GM23338 (cell line): ENCODE results near the gene POPDC2. TPM values are rescaled to one million over a fixed set of nuclear protein-coding genes. Genes with fewer than 3 reads are reported as not detected.
A peak's percentile ranks its signal among the peaks of the same experiment; 100 is the strongest.

Source experiments
- ATAC-seq: fragments of 200-7000 bp; cut with Tn5 transposase; 3 replicates; pipeline ENCODE4 v1.9.1; 2020
- DNase-seq: peaks from one replicate; pipeline ENCODE4 v3.0.0-alpha.2; 2015; ENCODE audit warnings: low spot score
- H2AFZ ChIP-seq: fragments of 200-600 bp; sonication (generic); 2 replicates; pipeline ENCODE4 v1.8.0; 2016; ENCODE audit warnings: antibody characterized with exemption, mild to moderate bottlenecking, moderate library complexity
- H3F3A ChIP-seq: fragments of 200-600 bp; sonication (generic); replicated peaks from 2 replicates; pipeline ENCODE4 v1.8.0; 2017; ENCODE audit warnings: antibody characterized with exemption, mixed run types, low read depth
- H3K27ac ChIP-seq: fragments of 200-600 bp; sonication (generic); 2 replicates; pipeline ENCODE4 v1.6.1; 2016; ENCODE audit warnings: low read depth
- H3K27me3 ChIP-seq: fragments of 200-600 bp; sonication (generic); 2 replicates; pipeline ENCODE4 v1.8.0; 2016; ENCODE audit warnings: mild to moderate bottlenecking, mixed run types, moderate library complexity; ENCODE audit not compliant: insufficient read depth
- H3K36me3 ChIP-seq: fragments of 200-600 bp; sonication (generic); 2 replicates; pipeline ENCODE4 v1.8.0; 2016; ENCODE audit warnings: mild to moderate bottlenecking; ENCODE audit not compliant: insufficient read depth
- H3K4me1 ChIP-seq: fragments of 200-600 bp; sonication (generic); 2 replicates; pipeline ENCODE4 v1.8.0; 2016; ENCODE audit warnings: mild to moderate bottlenecking, moderate library complexity; ENCODE audit not compliant: insufficient read depth
- H3K4me2 ChIP-seq: fragments of 200-600 bp; sonication (generic); 2 replicates; pipeline ENCODE4 v1.7.1; 2017; ENCODE audit warnings: mixed run types
- H3K4me3 ChIP-seq: fragments of 200-600 bp; sonication (generic); 2 replicates; pipeline ENCODE4 v1.6.1; 2016; ENCODE audit warnings: mixed run types
- H3K79me2 ChIP-seq: fragments of 200-600 bp; sonication (generic); replicated peaks from 2 replicates; pipeline ENCODE4 v1.8.0; 2017; ENCODE audit warnings: mild to moderate bottlenecking; ENCODE audit not compliant: insufficient read depth
- H3K9me2 ChIP-seq: fragments of 200-600 bp; sonication (generic); 2 replicates; pipeline ENCODE4 v1.8.0; 2017; ENCODE audit not compliant: insufficient read depth
- H4K20me1 ChIP-seq: fragments of 200-600 bp; sonication (generic); replicated peaks from 2 replicates; pipeline ENCODE4 v1.8.0; 2017; ENCODE audit warnings: mild to moderate bottlenecking; ENCODE audit not compliant: insufficient read depth
- H3K27ac Mint-ChIP-seq: 2 replicates; pipeline ENCODE4 v1.8.0; 2020; ENCODE audit warnings: inconsistent platforms, mild to moderate bottlenecking, moderate library complexity, mixed read lengths
- H3K27me3 Mint-ChIP-seq: 3 replicates; pipeline ENCODE4 v1.8.0; 2022; ENCODE audit warnings: low read depth, mild to moderate bottlenecking, moderate library complexity, mixed read lengths, inconsistent platforms; ENCODE audit not compliant: insufficient read depth, poor library complexity
- H3K36me3 Mint-ChIP-seq: 3 replicates; pipeline ENCODE4 v1.8.0; 2021; ENCODE audit warnings: low read depth, mild to moderate bottlenecking, inconsistent platforms, moderate library complexity, mixed read lengths
- H3K4me1 Mint-ChIP-seq: 3 replicates; pipeline ENCODE4 v1.8.0; 2020; ENCODE audit warnings: mild to moderate bottlenecking, inconsistent platforms, mixed read lengths
- H3K4me3 Mint-ChIP-seq: 3 replicates; pipeline ENCODE4 v1.8.0; 2021; ENCODE audit warnings: moderate library complexity, mild to moderate bottlenecking, inconsistent platforms, mixed read lengths
- H3K9me3 Mint-ChIP-seq: 3 replicates; pipeline ENCODE4 v1.8.0; 2020; ENCODE audit warnings: moderate library complexity, mild to moderate bottlenecking, inconsistent platforms, mixed read lengths
- CREB1 ChIP-seq: fragments of 250-450 bp; sonication (Bioruptor Pico); IDR thresholded peaks from 2 replicates; pipeline ENCODE4 v1.5.0; 2020; ENCODE audit warnings: low read depth, mild to moderate bottlenecking, moderate library complexity
- EZH2 ChIP-seq: fragments of 200-600 bp; sonication (generic); IDR thresholded peaks from one replicate; pipeline ENCODE4 v1.8.0; 2017; ENCODE audit warnings: antibody characterized with exemption, mild to moderate bottlenecking, low read depth; ENCODE audit not compliant: unreplicated experiment
- EZH2phosphoT487 ChIP-seq: fragments of 200-600 bp; sonication (generic); IDR thresholded peaks from one replicate; pipeline ENCODE4 v1.8.1; 2018; ENCODE audit warnings: antibody characterized with exemption; ENCODE audit not compliant: unreplicated experiment
- NANOG ChIP-seq: IDR thresholded peaks from 2 replicates; pipeline ENCODE4 v1.6.1; 2016; ENCODE audit warnings: antibody characterized with exemption, borderline replicate concordance
- POLR2AphosphoS5 ChIP-seq: IDR thresholded peaks from 2 replicates; pipeline ENCODE4 v1.6.1; 2016; ENCODE audit warnings: antibody characterized with exemption, low read depth
- polyA plus RNA-seq: library from polyadenylated mRNA; unstranded; fragments of >200 nt; fragmentation: Nextera tagmentation; extraction: Ambion mirVana; gene quantifications from 2 replicates; pipeline ENCODE4 v1.2.1, GENCODE V29; 2016
- total RNA-seq: library from RNA; depleted of rRNA; stranded (reverse); fragments of >200 nt; shearing (Covaris generic); gene quantifications from 2 replicates; pipeline ENCODE4 v1.2.3, GENCODE V29; 2014
- TF ChIP-seq, protein P1 (sequence below): fragments of 250-450 bp; sonication (Bioruptor Pico); IDR thresholded peaks from 2 replicates; pipeline ENCODE4 v1.5.0; 2020; ENCODE audit warnings: mild to moderate bottlenecking, moderate library complexity
- TF ChIP-seq, protein P2 (sequence below): IDR thresholded peaks from 2 replicates; pipeline ENCODE4 v1.6.1; 2016; ENCODE audit warnings: antibody characterized with exemption

Gene POPDC2
- total and polyA plus RNA-seq, 2 experiments from 2014 or later = 0.36 TPM; not detected in 1

DNA sequence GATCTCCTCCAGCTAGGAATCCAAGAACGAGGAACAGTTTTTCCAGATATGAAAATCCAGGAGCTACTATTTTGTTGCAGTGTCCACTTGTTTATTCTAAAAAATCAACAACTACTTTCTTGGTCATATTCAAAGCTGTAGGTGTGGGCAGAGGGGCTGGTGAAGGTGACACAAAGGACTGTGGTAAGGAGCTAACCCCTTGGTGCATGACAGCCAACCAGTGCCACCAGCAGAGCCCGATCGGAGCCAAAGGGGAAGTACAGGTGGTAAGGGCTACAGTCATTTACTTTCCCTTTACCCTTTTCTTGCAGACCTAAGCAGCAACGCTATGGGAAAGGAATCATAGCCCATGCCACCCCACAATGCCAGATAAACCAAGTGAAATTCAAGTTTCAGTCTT lies 32.0 kb downstream of the POPDC2 start (continued):
- TF ChIP-seq, protein P1, sequence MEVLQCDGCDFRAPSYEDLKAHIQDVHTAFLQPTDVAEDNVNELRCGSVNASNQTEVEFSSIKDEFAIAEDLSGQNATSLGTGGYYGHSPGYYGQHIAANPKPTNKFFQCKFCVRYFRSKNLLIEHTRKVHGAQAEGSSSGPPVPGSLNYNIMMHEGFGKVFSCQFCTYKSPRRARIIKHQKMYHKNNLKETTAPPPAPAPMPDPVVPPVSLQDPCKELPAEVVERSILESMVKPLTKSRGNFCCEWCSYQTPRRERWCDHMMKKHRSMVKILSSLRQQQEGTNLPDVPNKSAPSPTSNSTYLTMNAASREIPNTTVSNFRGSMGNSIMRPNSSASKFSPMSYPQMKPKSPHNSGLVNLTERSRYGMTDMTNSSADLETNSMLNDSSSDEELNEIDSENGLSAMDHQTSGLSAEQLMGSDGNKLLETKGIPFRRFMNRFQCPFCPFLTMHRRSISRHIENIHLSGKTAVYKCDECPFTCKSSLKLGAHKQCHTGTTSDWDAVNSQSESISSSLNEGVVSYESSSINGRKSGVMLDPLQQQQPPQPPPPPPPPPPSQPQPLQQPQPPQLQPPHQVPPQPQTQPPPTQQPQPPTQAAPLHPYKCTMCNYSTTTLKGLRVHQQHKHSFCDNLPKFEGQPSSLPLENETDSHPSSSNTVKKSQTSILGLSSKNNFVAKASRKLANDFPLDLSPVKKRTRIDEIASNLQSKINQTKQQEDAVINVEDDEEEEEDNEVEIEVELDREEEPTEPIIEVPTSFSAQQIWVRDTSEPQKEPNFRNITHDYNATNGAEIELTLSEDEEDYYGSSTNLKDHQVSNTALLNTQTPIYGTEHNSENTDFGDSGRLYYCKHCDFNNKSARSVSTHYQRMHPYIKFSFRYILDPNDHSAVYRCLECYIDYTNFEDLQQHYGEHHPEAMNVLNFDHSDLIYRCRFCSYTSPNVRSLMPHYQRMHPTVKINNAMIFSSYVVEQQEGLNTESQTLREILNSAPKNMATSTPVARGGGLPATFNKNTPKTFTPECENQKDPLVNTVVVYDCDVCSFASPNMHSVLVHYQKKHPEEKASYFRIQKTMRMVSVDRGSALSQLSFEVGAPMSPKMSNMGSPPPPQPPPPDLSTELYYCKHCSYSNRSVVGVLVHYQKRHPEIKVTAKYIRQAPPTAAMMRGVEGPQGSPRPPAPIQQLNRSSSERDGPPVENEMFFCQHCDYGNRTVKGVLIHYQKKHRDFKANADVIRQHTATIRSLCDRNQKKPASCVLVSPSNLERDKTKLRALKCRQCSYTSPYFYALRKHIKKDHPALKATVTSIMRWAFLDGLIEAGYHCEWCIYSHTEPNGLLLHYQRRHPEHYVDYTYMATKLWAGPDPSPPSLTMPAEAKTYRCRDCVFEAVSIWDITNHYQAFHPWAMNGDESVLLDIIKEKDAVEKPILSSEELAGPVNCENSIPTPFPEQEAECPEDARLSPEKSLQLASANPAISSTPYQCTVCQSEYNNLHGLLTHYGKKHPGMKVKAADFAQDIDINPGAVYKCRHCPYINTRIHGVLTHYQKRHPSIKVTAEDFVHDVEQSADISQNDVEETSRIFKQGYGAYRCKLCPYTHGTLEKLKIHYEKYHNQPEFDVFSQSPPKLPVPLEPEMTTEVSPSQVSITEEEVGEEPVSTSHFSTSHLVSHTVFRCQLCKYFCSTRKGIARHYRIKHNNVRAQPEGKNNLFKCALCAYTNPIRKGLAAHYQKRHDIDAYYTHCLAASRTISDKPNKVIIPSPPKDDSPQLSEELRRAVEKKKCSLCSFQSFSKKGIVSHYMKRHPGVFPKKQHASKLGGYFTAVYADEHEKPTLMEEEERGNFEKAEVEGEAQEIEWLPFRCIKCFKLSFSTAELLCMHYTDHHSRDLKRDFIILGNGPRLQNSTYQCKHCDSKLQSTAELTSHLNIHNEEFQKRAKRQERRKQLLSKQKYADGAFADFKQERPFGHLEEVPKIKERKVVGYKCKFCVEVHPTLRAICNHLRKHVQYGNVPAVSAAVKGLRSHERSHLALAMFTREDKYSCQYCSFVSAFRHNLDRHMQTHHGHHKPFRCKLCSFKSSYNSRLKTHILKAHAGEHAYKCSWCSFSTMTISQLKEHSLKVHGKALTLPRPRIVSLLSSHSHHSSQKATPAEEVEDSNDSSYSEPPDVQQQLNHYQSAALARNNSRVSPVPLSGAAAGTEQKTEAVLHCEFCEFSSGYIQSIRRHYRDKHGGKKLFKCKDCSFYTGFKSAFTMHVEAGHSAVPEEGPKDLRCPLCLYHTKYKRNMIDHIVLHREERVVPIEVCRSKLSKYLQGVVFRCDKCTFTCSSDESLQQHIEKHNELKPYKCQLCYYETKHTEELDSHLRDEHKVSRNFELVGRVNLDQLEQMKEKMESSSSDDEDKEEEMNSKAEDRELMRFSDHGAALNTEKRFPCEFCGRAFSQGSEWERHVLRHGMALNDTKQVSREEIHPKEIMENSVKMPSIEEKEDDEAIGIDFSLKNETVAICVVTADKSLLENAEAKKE (CRISPR knock-in tag) = no peak
- no peak for TF ChIP-seq EZH2phosphoT487
- no peak for TF ChIP-seq NANOG
- no peak for TF ChIP-seq CREB1 (CRISPR knock-in tag)
- TF ChIP-seq, protein P2, sequence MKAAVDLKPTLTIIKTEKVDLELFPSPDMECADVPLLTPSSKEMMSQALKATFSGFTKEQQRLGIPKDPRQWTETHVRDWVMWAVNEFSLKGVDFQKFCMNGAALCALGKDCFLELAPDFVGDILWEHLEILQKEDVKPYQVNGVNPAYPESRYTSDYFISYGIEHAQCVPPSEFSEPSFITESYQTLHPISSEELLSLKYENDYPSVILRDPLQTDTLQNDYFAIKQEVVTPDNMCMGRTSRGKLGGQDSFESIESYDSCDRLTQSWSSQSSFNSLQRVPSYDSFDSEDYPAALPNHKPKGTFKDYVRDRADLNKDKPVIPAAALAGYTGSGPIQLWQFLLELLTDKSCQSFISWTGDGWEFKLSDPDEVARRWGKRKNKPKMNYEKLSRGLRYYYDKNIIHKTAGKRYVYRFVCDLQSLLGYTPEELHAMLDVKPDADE = no peak

DNA sequence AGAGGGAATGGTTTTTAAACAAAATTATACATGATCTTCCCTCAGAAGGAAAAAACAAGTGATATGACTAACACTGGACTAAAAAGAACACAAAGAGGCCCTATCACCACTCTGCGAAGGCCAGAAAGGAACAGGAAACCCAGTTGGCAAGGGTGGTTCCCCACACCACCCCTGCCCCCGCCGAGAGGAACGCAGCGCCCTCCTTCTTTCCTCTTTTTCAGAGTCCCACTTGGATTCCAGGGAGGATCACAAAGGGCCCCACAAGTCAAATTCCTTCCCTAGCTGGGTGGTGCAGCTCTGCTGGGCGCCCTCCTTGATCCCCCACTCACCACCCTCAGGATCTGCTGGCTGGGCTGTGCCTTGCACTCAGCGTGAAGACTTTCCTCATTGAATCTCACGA lies 32.9 kb downstream of the POPDC2 start:
- Mint-ChIP-seq H3K4me3 (no peak overlapping the region), H3K9me3 (no peaks in the 10 kb centered on the region), H3K36me3 (no peaks in the 10 kb centered on the region), H3K27ac (no peak overlapping the region), H3K4me1 (peaks cover 21% of the 10 kb centered on the region), H3K27me3 (peaks cover 2% of the 10 kb centered on the region)
- H3K27me3 ChIP-seq = no peaks in the 10 kb centered on the region
- ATAC-seq (peak; percentile 60), DNase-seq (peak; percentile 15)
- H3K79me2 ChIP-seq = no peaks in the 10 kb centered on the region
- H3K9me2 ChIP-seq = no peaks in the 10 kb centered on the region
- H3K4me2 ChIP-seq = no peak overlapping the region
- peak overlapping the region; percentile 78 for H2AFZ ChIP-seq
- no peaks in the 10 kb centered on the region for H3K4me1 ChIP-seq
- no peaks in the 10 kb centered on the region for H3K36me3 ChIP-seq
- H3F3A ChIP-seq = no peaks in the 10 kb centered on the region
- no peak overlapping the region for H3K4me3 ChIP-seq
- no peaks in the 10 kb centered on the region for H4K20me1 ChIP-seq
- H3K27ac ChIP-seq = no peak overlapping the region
- no peak for TF ChIP-seq POLR2AphosphoS5
- TF ChIP-seq, protein P1 (CRISPR knock-in tag) = no peak
- no peak for TF ChIP-seq EZH2
